K562 (cell line): Measurements from ENCODE around the gene RBM5. TPM values are rescaled to one million over a fixed set of nuclear protein-coding genes. Genes with fewer than 3 reads are reported as not detected.

ENCODE experiments used
- ATAC-seq: fragments of 200-7000 bp; cut with Tn5 transposase; 3 replicates; pipeline ENCODE4 v1.9.1; 2020; ENCODE audit warnings: moderate library complexity
- BruUV-seq: library from RNA; stranded (reverse); fragments of 400-500 nt; replicated peaks from 2 replicates; lab custom pipeline; 2021; lab: Mats Ljungman, UMichigan
- CTCF ChIA-PET: fragments of 300-600 bp; formaldehyde crosslinking; extraction: SDS; loops from one replicate; lab custom pipeline; 2021; ENCODE audit warnings: low intra/inter-chr PET ratio; lab: Yijun Ruan, JAX
- POLR2A ChIA-PET: fragments of 300-600, 350-650 bp; sonication (Branson Sonifier 250); formaldehyde crosslinking; extraction: SDS; loops from one replicate; lab custom pipeline; 2021; ENCODE audit warnings: antibody characterized with exemption, inconsistent platforms; lab: Yijun Ruan, JAX
- DNase-seq, 4 experiments: peaks; one replicate each; pipeline versions ENCODE4 v3.0.0 to v3.0.0-alpha.2; 2011 to 2018; ENCODE audit warnings: low spot score in 3 of 4, mixed read lengths in 3 of 4; ENCODE audit errors: extremely low read depth in 1 of 4
- FAIRE-seq: peaks from 2 replicates; lab custom pipeline; 2011; peaks lifted over from hg19 to GRCh38; lab: Jason Lieb, UNC
- H2AFZ ChIP-seq: 2 replicates; pipeline ENCODE4 v1.6.0; 2011; ENCODE audit warnings: low read depth, low read length, control low read depth, inconsistent platforms
- H3K27ac ChIP-seq: fragments of 200-600 bp; 3 replicates; pipeline ENCODE4 v1.8.0; 2011; ENCODE audit warnings: low read depth, mild to moderate bottlenecking, control low read depth, inconsistent platforms, low read length, moderate library complexity, mixed read lengths; ENCODE audit errors: extremely low read depth
- H3K27me3 ChIP-seq, 2 experiments: fragments of 300-600 bp in 1 of 2; 2 replicates in 1 of 2; 3 replicates in 1 of 2; pipeline versions ENCODE4 v1.6.0 to v1.8.0; 2011; ENCODE audit warnings: inconsistent platforms in 2 of 2, low read length in 2 of 2, mild to moderate bottlenecking in 1 of 2, mixed read lengths in 1 of 2, moderate library complexity in 1 of 2; ENCODE audit not compliant: control insufficient read depth in 2 of 2, insufficient read depth in 2 of 2
- H3K36me3 ChIP-seq: fragments of 300-600 bp; 3 replicates; pipeline ENCODE4 v1.8.0; 2011; ENCODE audit warnings: mild to moderate bottlenecking, low read length, inconsistent platforms; ENCODE audit not compliant: control insufficient read depth, insufficient read depth
- H3K4me1 ChIP-seq, 2 experiments: fragments of 200-600 bp in 1 of 2; replicated peaks in 1 of 2; 2 replicates in 1 of 2; 3 replicates in 1 of 2; pipeline versions ENCODE4 v1.5.1 to v1.8.0; 2011; ENCODE audit warnings: inconsistent platforms in 2 of 2, low read length in 2 of 2, mild to moderate bottlenecking in 1 of 2, mixed read lengths in 1 of 2, moderate library complexity in 1 of 2; ENCODE audit not compliant: control insufficient read depth in 2 of 2, insufficient read depth in 2 of 2
- H3K4me2 ChIP-seq: 2 replicates; pipeline ENCODE4 v1.6.1; 2011; ENCODE audit warnings: low read length, control low read depth, inconsistent platforms, mixed read lengths; ENCODE audit not compliant: insufficient read depth
- H3K4me3 ChIP-seq: fragments of 200-600 bp; sonication (generic), shearing (Covaris generic); 2 replicates; pipeline ENCODE4 v1.5.1; 2016; ENCODE audit warnings: control low read depth, inconsistent platforms
- H3K79me2 ChIP-seq: fragments of 200-600 bp; 3 replicates; pipeline ENCODE4 v1.8.0; 2011; ENCODE audit warnings: low read length, inconsistent platforms; ENCODE audit not compliant: control insufficient read depth, insufficient read depth
- H3K9ac ChIP-seq, 2 experiments: 2 replicates each; pipeline versions ENCODE4 v1.6.0 to v1.6.1; 2011; ENCODE audit warnings: low read depth in 2 of 2, low read length in 2 of 2, control low read depth in 1 of 2, inconsistent platforms in 1 of 2, mild to moderate bottlenecking in 1 of 2, mixed read lengths in 1 of 2; ENCODE audit not compliant: insufficient read depth in 1 of 2
- H3K9me1 ChIP-seq: one replicate; pipeline ENCODE4 v1.6.0; 2011; ENCODE audit warnings: inconsistent platforms, mild to moderate bottlenecking, low read length, moderate library complexity; ENCODE audit not compliant: control insufficient read depth, insufficient read depth
- H3K9me3 ChIP-seq: replicated peaks from 2 replicates; pipeline ENCODE4 v1.5.1; 2011; ENCODE audit warnings: low read depth, low read length, inconsistent platforms; ENCODE audit not compliant: control insufficient read depth, insufficient read depth
- H4K20me1 ChIP-seq: replicated peaks from 2 replicates; pipeline ENCODE4 v1.6.1; 2011; ENCODE audit warnings: low read length, inconsistent platforms, mixed read lengths; ENCODE audit not compliant: control insufficient read depth, insufficient read depth
- THAP12 ChIP-seq: fragments of 250-450 bp; sonication (Bioruptor Pico); IDR thresholded peaks from 2 replicates; pipeline ENCODE4 v1.9.0; 2021; ENCODE audit warnings: mild to moderate bottlenecking, inconsistent platforms
- WGBS: fragments of 100-300 bp; shearing (Covaris generic); methylation state at CpG from one replicate; pipeline ENCODE4 v1.1.6; 2016; ENCODE audit warnings: low coverage, mixed read lengths; ENCODE audit not compliant: insufficient coverage; ENCODE audit errors: missing lambda C conversion rate; 5-methylcytosine and 5-hydroxymethylcytosine counted together
- in situ Hi-C: fragments of 300-500 bp; cut with MboI; formaldehyde crosslinking; loops from 4 replicates; pipeline ENCODE4 v1.15.0; 2018; ENCODE audit warnings: inconsistent platforms, mixed read lengths
- intact Hi-C: fragments of 100-400 bp; cut with micrococcal nuclease; formaldehyde crosslinking; loops from 2 replicates; pipeline ENCODE4 v1.14.2; 2022
- polyA plus RNA-seq, 8 experiments: library from polyadenylated mRNA; depleted of rRNA in 4 of 8; stranded (reverse) in 5 of 8; unstranded in 3 of 8; fragments of >200 nt; fragmentation: Nextera tagmentation in 2 of 8; fragmentation: Illumina TruSeq in 1 of 8; extraction: Ambion mirVana in 2 of 8; extraction: Trizol in 1 of 8; gene quantifications; 2 replicates each; pipeline versions ENCODE4 v1.2.1 to v1.2.3, GENCODE V29; 2011 to 2014; ENCODE audit warnings: inconsistent platforms in 1 of 8, missing spikeins in 1 of 8
- total RNA-seq, 7 experiments: library from RNA; depleted of rRNA in 6 of 7; stranded (reverse); fragments of >200 nt in 6 of 7; fragmentation: Illumina TruSeq in 2 of 7; extraction: Trizol in 2 of 7; gene quantifications; 2 replicates each; pipeline versions ENCODE4 v1.2.1 to v1.2.3, GENCODE V29; 2011 to 2021; ENCODE audit warnings: low replicate concordance in 1 of 7

Gene RBM5
- total and polyA plus RNA-seq, 9 of the 15 experiments (the other 6 are each of a cell fraction or from before 2014, with no cell fraction given): 24.5 to 153 (median 81.6) TPM

- POLR2A ChIA-PET: interaction anchor here (0.8 to 1.2 kb wide), 3 partner anchors 8 to 119 kb away, joined by 3 to 6 read pairs (median 4); no protein-coding TSS in a partner anchor
- WGBS: 97% methylated on average over 8 of the region's 10 CpGs
- in situ Hi-C loops: no loop called here
Measured at GRCh38 chr3:50118237-50118636, 29.5 kb downstream of the RBM5 start.

More at GRCh38 chr3:50118237-50118636, 29.5 kb downstream of the RBM5 start:
- Histone ChIP-seq H3K9me3 (no peaks in the 10 kb centered on the region), H3K4me2 (no peak overlapping the region), H3K4me1 (no peaks in the 10 kb centered on the region; a peak in 1 of 5 replicates), H2AFZ (no peak overlapping the region), H3K79me2 (no peaks in the 10 kb centered on the region), H3K4me3 (no peak overlapping the region), H3K27ac (no peak overlapping the region), H3K27me3 (no peaks in the 10 kb centered on the region), H3K9me1 (no peaks in the 10 kb centered on the region), H3K9ac (no peak overlapping the region), H3K36me3 (peaks cover 72% of the 10 kb centered on the region), H4K20me1 (peaks cover 12% of the 10 kb centered on the region)
- no peak for TF ChIP-seq THAP12
- CTCF ChIA-PET: no interaction called here
- intact Hi-C loops: no loop called here
- no TSS peak for BruUV-seq
- ATAC-seq (no peak), FAIRE-seq (no peak), DNase-seq (no peak)
